ENCODE results near the gene MRPL58.
"Not testable (repeated sequence)": the region's sequence is repeated elsewhere in the genome, so short reads cannot be mapped to it uniquely, and the experiment has no call there.

The MRPL58 gene

GRCh38 chr17:75019710-75020109, 7.2 kb downstream of the MRPL58 start:
- DNase-seq: no peak

GRCh38 chr17:75020331-75021110, 8.1 kb downstream of the MRPL58 start:
- no peak for DNase-seq

GRCh38 chr17:75024686-75025397, 12.4 kb downstream of the MRPL58 start:
- no peak for DNase-seq

GRCh38 chr17:75025398-75025734, 12.9 kb downstream of the MRPL58 start:
- DNase-seq: not testable (repeated sequence)

- DNase-seq: not testable (repeated sequence)
These were observed 14.2 kb downstream of the MRPL58 start for GRCh38 chr17:75026650-75027049.

- DNase-seq: no peak
These were observed 17.7 kb downstream of the MRPL58 start for GRCh38 chr17:75030161-75030560.

- no peak for DNase-seq
These were observed 19.7 kb downstream of the MRPL58 start for GRCh38 chr17:75031972-75032719.

GRCh38 chr17:75032720-75033280, 20.3 kb downstream of the MRPL58 start:
- DNase-seq: no peak

- peak; percentile 76 for DNase-seq
These were observed 21.1 kb downstream of the MRPL58 start for GRCh38 chr17:75033346-75034235.

- peak; percentile 65 for DNase-seq
These were observed 21.9 kb downstream of the MRPL58 start for GRCh38 chr17:75034236-75034908.

- no peak for DNase-seq
These were observed 24.3 kb downstream of the MRPL58 start for GRCh38 chr17:75036643-75037268.

GRCh38 chr17:75039238-75039637, 26.8 kb downstream of the MRPL58 start:
- no peak for DNase-seq

- DNase-seq: no peak
These were observed 29.3 kb downstream of the MRPL58 start for GRCh38 chr17:75041656-75042280.

GRCh38 chr17:75043789-75044188, 31.3 kb downstream of the MRPL58 start:
- not testable (repeated sequence) for DNase-seq

- DNase-seq: no peak
These were observed 32.2 kb downstream of the MRPL58 start for GRCh38 chr17:75044716-75045115.

- DNase-seq: not testable (repeated sequence)
These were observed 33.5 kb downstream of the MRPL58 start for GRCh38 chr17:75045946-75046406.

GRCh38 chr17:75046407-75047289, 34.2 kb downstream of the MRPL58 start, which contains the start of the genes ATP5PD and KCTD2:
ATP5PD (minus strand) TSS chr17:75046969; CDS start chr17:75042650, 4,319 bp downstream.
KCTD2 (plus strand) TSS chr17:75047225; CDS start chr17:75047251, 26 bp downstream.
- peak; percentile 71 for DNase-seq

- DNase-seq: no peak
These were observed 35.1 kb downstream of the MRPL58 start for GRCh38 chr17:75047398-75048098.

All from NCI-H1417 treated with DMSO at 0.1 percent for 48 hours (cell line).